WTC11 (cell line): Measurements from ENCODE around the gene CHADL. TPM values are rescaled to one million over a fixed set of nuclear protein-coding genes. Genes with fewer than 3 reads are reported as not detected.

Experiments used
- ATAC-seq: fragments of 200-7000 bp; cut with Tn5 transposase; 2 replicates; pipeline ENCODE4 v1.10.0; 2021; ENCODE audit warnings: mild to moderate bottlenecking, moderate library complexity
- CTCF ChIA-PET: fragments of 300-600 bp; sonication (Branson Sonifier 250); formaldehyde crosslinking; loops from one replicate; lab custom pipeline; 2021; ENCODE audit warnings: antibody characterized with exemption; lab: Charles Lee
- POLR2A ChIA-PET: fragments of 350-600 bp; sonication (Branson Sonifier 250); formaldehyde crosslinking; loops from one replicate; lab custom pipeline; 2021; ENCODE audit warnings: antibody characterized with exemption; lab: Charles Lee
- DNase-seq: peaks from one replicate; pipeline ENCODE4 v3.0.0; 2021; ENCODE audit warnings: low spot score
- H3K27ac Mint-ChIP-seq: 2 replicates; pipeline ENCODE4 v1.8.0; 2021; ENCODE audit warnings: mixed read lengths
- H3K27me3 Mint-ChIP-seq: 2 replicates; pipeline ENCODE4 v1.8.0; 2021; ENCODE audit warnings: low read depth, mild to moderate bottlenecking, moderate library complexity, mixed read lengths
- H3K36me3 Mint-ChIP-seq: 2 replicates; pipeline ENCODE4 v1.8.0; 2021; ENCODE audit warnings: mixed read lengths
- H3K4me1 Mint-ChIP-seq: 2 replicates; pipeline ENCODE4 v1.8.0; 2022; ENCODE audit warnings: mixed read lengths
- H3K4me3 Mint-ChIP-seq: 2 replicates; pipeline ENCODE4 v1.8.0; 2021; ENCODE audit warnings: mild to moderate bottlenecking, moderate library complexity, mixed read lengths
- H3K9me3 Mint-ChIP-seq: 2 replicates; pipeline ENCODE4 v1.8.0; 2021; ENCODE audit warnings: mixed read lengths
- CREM ChIP-seq: sonication (generic); formaldehyde crosslinking; IDR thresholded peaks from 2 replicates; pipeline ENCODE4 v1.8.1; 2022; ENCODE audit warnings: mild to moderate bottlenecking, missing genetic modification reagents, moderate library complexity
- IRF2 ChIP-seq: sonication (generic); formaldehyde crosslinking; IDR thresholded peaks from 2 replicates; pipeline ENCODE4 v1.8.0; 2022; ENCODE audit warnings: low read depth, missing genetic modification reagents, borderline replicate concordance
- KAT7 ChIP-seq: sonication (generic); formaldehyde crosslinking; IDR thresholded peaks from 2 replicates; pipeline ENCODE4 v1.8.1; 2023; ENCODE audit warnings: missing genetic modification reagents, mild to moderate bottlenecking, borderline replicate concordance
- NFYB ChIP-seq: sonication (generic); formaldehyde crosslinking; conservative IDR thresholded peaks from 2 replicates; pipeline ENCODE4 v1.8.0; 2022; ENCODE audit warnings: low read depth, missing genetic modification reagents
- PRRX2 ChIP-seq: fragments of 250-450 bp; sonication (Bioruptor Pico); IDR thresholded peaks from 2 replicates; pipeline ENCODE4 v1.8.0; 2021; ENCODE audit warnings: mild to moderate bottlenecking
- TCF7 ChIP-seq: sonication (generic); formaldehyde crosslinking; IDR thresholded peaks from 2 replicates; pipeline ENCODE4 v1.8.0; 2022; ENCODE audit warnings: mild to moderate bottlenecking, low read depth, missing genetic modification reagents, moderate library complexity
- ZNF317 ChIP-seq: sonication (generic); formaldehyde crosslinking; IDR thresholded peaks from 2 replicates; pipeline ENCODE4 v1.8.1; 2023; ENCODE audit warnings: low read depth, mild to moderate bottlenecking, moderate library complexity, missing genetic modification reagents, borderline replicate concordance
- ZNF423 ChIP-seq: fragments of 250-450 bp; sonication (Bioruptor Pico); IDR thresholded peaks from 2 replicates; pipeline ENCODE4 v2.1.2; 2022; ENCODE audit warnings: mild to moderate bottlenecking, moderate library complexity
- total RNA-seq: library from RNA; stranded (reverse); gene quantifications from 3 replicates; pipeline ENCODE4 v1.2.3, GENCODE V29; 2021
- TF ChIP-seq, protein P1 (sequence below): sonication (generic); formaldehyde crosslinking; IDR thresholded peaks from 2 replicates; pipeline ENCODE4 v1.8.0; 2023; ENCODE audit warnings: missing genetic modification reagents, mild to moderate bottlenecking, borderline replicate concordance
- TF ChIP-seq, protein P2 (sequence below): sonication (generic); formaldehyde crosslinking; IDR thresholded peaks from 2 replicates; pipeline ENCODE4 v1.8.1; 2023; ENCODE audit warnings: mild to moderate bottlenecking, missing genetic modification reagents, moderate library complexity
- TF ChIP-seq, protein P3 (sequence below): sonication (generic); formaldehyde crosslinking; IDR thresholded peaks from 2 replicates; pipeline ENCODE4 v1.8.1; 2023; ENCODE audit warnings: mild to moderate bottlenecking, missing genetic modification reagents
- TF ChIP-seq, protein P4 (sequence below): sonication (generic); formaldehyde crosslinking; conservative IDR thresholded peaks from 2 replicates; pipeline ENCODE4 v1.8.1; 2023; ENCODE audit warnings: mild to moderate bottlenecking, low read depth, missing genetic modification reagents, moderate library complexity
- TF ChIP-seq, protein P5 (sequence below): sonication (generic); formaldehyde crosslinking; IDR thresholded peaks from 2 replicates; pipeline ENCODE4 v1.8.1; 2022; ENCODE audit warnings: missing genetic modification reagents, borderline replicate concordance
- TF ChIP-seq, protein P6 (sequence below): sonication (generic); formaldehyde crosslinking; IDR thresholded peaks from 2 replicates; pipeline ENCODE4 v1.8.1; 2022; ENCODE audit warnings: mild to moderate bottlenecking, missing genetic modification reagents, moderate library complexity, borderline replicate concordance

CHADL gene
- total RNA-seq, 1 experiment from 2014 or later = 1.2 TPM

DNA sequence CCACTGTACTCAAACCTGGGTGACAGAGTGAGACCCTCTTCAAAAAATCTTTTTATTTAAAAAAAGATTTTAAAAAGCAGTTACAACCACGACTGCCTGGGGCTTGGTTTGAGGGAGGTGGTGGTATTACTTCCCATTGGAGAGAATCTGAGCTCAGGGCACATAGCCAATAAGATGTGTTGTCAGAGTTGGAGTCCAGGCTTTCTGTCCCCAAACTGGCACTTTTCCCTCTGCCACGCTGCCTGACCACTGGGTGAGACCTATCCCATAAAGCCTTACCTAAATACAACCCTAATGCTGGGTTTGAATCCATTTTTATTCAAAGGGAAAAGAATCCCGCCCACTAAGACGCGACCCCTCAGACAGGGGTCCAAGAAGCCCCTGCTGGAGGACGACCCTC is 11.5 kb downstream of the CHADL start:
- DNase-seq (no peak), ATAC-seq (no peak)
- Mint-ChIP-seq H3K27ac (no peak overlapping the region), H3K9me3 (no peaks in the 10 kb centered on the region), H3K27me3 (no peaks in the 10 kb centered on the region; the same call in 1 of the 2 replicates), H3K4me3 (no peak overlapping the region), H3K4me1 (no peaks in the 10 kb centered on the region), H3K36me3 (peaks cover 33% of the 10 kb centered on the region)
- POLR2A ChIA-PET = interaction anchor here (2.0 kb wide), 1 partner anchor 8 kb away, joined by 7 read pairs; no protein-coding TSS in a partner anchor
- CTCF ChIA-PET = interaction anchor here (1.0 kb wide), 1 partner anchor 9 kb away, joined by 5 read pairs; no protein-coding TSS in a partner anchor
- TF ChIP-seq CREM (CRISPR knock-in tag) (no peak), ZNF317 (CRISPR knock-in tag) (no peak), TCF7 (CRISPR knock-in tag) (no peak), PRRX2 (no peak), KAT7 (CRISPR knock-in tag) (no peak), ZNF423 (no peak), IRF2 (CRISPR knock-in tag) (no peak), NFYB (CRISPR knock-in tag) (no peak)
- TF ChIP-seq, protein P1, sequence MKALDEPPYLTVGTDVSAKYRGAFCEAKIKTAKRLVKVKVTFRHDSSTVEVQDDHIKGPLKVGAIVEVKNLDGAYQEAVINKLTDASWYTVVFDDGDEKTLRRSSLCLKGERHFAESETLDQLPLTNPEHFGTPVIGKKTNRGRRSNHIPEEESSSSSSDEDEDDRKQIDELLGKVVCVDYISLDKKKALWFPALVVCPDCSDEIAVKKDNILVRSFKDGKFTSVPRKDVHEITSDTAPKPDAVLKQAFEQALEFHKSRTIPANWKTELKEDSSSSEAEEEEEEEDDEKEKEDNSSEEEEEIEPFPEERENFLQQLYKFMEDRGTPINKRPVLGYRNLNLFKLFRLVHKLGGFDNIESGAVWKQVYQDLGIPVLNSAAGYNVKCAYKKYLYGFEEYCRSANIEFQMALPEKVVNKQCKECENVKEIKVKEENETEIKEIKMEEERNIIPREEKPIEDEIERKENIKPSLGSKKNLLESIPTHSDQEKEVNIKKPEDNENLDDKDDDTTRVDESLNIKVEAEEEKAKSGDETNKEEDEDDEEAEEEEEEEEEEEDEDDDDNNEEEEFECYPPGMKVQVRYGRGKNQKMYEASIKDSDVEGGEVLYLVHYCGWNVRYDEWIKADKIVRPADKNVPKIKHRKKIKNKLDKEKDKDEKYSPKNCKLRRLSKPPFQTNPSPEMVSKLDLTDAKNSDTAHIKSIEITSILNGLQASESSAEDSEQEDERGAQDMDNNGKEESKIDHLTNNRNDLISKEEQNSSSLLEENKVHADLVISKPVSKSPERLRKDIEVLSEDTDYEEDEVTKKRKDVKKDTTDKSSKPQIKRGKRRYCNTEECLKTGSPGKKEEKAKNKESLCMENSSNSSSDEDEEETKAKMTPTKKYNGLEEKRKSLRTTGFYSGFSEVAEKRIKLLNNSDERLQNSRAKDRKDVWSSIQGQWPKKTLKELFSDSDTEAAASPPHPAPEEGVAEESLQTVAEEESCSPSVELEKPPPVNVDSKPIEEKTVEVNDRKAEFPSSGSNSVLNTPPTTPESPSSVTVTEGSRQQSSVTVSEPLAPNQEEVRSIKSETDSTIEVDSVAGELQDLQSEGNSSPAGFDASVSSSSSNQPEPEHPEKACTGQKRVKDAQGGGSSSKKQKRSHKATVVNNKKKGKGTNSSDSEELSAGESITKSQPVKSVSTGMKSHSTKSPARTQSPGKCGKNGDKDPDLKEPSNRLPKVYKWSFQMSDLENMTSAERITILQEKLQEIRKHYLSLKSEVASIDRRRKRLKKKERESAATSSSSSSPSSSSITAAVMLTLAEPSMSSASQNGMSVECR (CRISPR knock-in tag) = no peak
- TF ChIP-seq, protein P2, sequence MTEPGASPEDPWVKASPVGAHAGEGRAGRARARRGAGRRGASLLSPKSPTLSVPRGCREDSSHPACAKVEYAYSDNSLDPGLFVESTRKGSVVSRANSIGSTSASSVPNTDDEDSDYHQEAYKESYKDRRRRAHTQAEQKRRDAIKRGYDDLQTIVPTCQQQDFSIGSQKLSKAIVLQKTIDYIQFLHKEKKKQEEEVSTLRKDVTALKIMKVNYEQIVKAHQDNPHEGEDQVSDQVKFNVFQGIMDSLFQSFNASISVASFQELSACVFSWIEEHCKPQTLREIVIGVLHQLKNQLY (CRISPR knock-in tag) = no peak
- TF ChIP-seq, protein P3, sequence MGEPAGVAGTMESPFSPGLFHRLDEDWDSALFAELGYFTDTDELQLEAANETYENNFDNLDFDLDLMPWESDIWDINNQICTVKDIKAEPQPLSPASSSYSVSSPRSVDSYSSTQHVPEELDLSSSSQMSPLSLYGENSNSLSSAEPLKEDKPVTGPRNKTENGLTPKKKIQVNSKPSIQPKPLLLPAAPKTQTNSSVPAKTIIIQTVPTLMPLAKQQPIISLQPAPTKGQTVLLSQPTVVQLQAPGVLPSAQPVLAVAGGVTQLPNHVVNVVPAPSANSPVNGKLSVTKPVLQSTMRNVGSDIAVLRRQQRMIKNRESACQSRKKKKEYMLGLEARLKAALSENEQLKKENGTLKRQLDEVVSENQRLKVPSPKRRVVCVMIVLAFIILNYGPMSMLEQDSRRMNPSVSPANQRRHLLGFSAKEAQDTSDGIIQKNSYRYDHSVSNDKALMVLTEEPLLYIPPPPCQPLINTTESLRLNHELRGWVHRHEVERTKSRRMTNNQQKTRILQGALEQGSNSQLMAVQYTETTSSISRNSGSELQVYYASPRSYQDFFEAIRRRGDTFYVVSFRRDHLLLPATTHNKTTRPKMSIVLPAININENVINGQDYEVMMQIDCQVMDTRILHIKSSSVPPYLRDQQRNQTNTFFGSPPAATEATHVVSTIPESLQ (CRISPR knock-in tag) = no peak
- TF ChIP-seq, protein P4, sequence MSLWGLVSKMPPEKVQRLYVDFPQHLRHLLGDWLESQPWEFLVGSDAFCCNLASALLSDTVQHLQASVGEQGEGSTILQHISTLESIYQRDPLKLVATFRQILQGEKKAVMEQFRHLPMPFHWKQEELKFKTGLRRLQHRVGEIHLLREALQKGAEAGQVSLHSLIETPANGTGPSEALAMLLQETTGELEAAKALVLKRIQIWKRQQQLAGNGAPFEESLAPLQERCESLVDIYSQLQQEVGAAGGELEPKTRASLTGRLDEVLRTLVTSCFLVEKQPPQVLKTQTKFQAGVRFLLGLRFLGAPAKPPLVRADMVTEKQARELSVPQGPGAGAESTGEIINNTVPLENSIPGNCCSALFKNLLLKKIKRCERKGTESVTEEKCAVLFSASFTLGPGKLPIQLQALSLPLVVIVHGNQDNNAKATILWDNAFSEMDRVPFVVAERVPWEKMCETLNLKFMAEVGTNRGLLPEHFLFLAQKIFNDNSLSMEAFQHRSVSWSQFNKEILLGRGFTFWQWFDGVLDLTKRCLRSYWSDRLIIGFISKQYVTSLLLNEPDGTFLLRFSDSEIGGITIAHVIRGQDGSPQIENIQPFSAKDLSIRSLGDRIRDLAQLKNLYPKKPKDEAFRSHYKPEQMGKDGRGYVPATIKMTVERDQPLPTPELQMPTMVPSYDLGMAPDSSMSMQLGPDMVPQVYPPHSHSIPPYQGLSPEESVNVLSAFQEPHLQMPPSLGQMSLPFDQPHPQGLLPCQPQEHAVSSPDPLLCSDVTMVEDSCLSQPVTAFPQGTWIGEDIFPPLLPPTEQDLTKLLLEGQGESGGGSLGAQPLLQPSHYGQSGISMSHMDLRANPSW (CRISPR knock-in tag) = no peak
- TF ChIP-seq, protein P5, sequence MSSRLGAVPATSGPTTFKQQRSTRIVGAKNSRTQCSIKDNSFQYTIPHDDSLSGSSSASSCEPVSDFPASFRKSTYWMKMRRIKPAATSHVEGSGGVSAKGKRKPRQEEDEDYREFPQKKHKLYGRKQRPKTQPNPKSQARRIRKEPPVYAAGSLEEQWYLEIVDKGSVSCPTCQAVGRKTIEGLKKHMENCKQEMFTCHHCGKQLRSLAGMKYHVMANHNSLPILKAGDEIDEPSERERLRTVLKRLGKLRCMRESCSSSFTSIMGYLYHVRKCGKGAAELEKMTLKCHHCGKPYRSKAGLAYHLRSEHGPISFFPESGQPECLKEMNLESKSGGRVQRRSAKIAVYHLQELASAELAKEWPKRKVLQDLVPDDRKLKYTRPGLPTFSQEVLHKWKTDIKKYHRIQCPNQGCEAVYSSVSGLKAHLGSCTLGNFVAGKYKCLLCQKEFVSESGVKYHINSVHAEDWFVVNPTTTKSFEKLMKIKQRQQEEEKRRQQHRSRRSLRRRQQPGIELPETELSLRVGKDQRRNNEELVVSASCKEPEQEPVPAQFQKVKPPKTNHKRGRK (CRISPR knock-in tag) = no peak
- TF ChIP-seq, protein P6, sequence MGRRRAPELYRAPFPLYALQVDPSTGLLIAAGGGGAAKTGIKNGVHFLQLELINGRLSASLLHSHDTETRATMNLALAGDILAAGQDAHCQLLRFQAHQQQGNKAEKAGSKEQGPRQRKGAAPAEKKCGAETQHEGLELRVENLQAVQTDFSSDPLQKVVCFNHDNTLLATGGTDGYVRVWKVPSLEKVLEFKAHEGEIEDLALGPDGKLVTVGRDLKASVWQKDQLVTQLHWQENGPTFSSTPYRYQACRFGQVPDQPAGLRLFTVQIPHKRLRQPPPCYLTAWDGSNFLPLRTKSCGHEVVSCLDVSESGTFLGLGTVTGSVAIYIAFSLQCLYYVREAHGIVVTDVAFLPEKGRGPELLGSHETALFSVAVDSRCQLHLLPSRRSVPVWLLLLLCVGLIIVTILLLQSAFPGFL (CRISPR knock-in tag) = no peak
